ENCODE data around the gene SIRPA.
A peak's percentile ranks its signal among the peaks of the same experiment; 100 is the strongest.

The SIRPA gene

GRCh38 chr20:1932971-1933370 lies 37.8 kb downstream of the SIRPA start:
- no peak for TF ChIP-seq CTCF (IDR thresholded peaks at IDR 0.05; ENCODE audit: low read depth, low read length, missing control alignments)
- Histone ChIP-seq H3K27me3 (replicated peaks) (no peaks in the 10 kb centered on the region), H3K4me3 (ENCODE audit: low read depth, low read length) (no peak overlapping the region), H3K36me3 (replicated peaks) (no peaks in the 10 kb centered on the region), H3K27ac (no peak overlapping the region)
- in situ Hi-C loops (cut with HindIII; ENCODE audit: low pct_ligation_motif_present, low sequenced_read_pairs): no loop called here
- DNase-seq: no peak

- Histone ChIP-seq H3K4me3 (ENCODE audit: low read depth, low read length) (no peak overlapping the region), H3K27ac (no peak overlapping the region), H3K36me3 (replicated peaks) (no peaks in the 10 kb centered on the region), H3K27me3 (replicated peaks) (no peaks in the 10 kb centered on the region)
- DNase-seq: no peak
- in situ Hi-C loops (cut with HindIII; ENCODE audit: low pct_ligation_motif_present, low sequenced_read_pairs): no loop called here
- TF ChIP-seq CTCF (IDR thresholded peaks at IDR 0.05; ENCODE audit: low read depth, low read length, missing control alignments): no peak
Measured at GRCh38 chr20:1933465-1933870, 38.3 kb downstream of the SIRPA start.

GRCh38 chr20:1934156-1934555 lies 38.9 kb downstream of the SIRPA start:
- H3K36me3 ChIP-seq (replicated peaks): no peaks in the 10 kb centered on the region
- DNase-seq: no peak
- H3K27me3 ChIP-seq (replicated peaks): no peaks in the 10 kb centered on the region
- H3K27ac ChIP-seq: no peak overlapping the region
- H3K4me3 ChIP-seq (ENCODE audit: low read depth, low read length): no peak overlapping the region
- TF ChIP-seq CTCF (IDR thresholded peaks at IDR 0.05; ENCODE audit: low read depth, low read length, missing control alignments): no peak
- in situ Hi-C loops (cut with HindIII; ENCODE audit: low pct_ligation_motif_present, low sequenced_read_pairs): no loop called here

DNA sequence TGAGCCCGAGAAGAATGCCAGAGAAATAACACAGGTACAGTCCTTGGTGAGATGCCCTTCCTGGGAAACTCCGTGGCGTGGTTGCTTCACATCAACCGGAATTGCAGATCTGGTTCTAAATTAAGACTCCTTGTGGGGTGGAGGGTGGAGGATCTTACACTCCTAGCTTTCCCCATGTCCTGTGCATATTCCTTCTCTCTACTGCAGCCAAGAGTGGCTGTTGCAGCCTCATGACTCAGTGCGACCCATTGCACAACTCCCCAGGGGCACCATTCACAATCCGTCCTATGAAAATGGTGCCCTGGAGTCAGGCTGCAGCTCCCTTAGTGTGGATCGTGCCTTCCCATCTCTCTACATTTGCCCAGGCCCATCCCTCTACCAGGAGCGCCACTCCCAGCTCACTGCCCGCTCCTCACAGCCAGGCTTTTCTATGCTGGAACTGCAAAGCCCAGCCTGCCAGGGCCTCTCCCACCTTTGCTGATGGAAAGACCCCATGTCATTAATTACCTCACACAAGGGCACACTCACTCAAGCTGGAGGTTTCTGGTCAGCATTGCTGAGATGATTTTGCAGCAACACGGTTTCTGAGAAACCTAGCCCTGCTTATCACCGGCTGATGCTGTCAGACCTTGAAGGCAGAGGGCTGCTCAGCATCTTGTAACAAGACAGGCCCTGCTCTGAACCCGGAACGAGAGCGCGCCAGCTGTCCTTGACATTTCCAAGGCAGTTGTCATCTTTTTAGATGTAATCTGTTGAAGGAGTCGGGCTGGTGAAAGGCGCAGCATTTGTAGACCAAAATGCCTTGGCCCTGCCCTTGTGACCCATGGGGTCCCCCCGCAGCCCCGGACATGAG lies 39.7 kb downstream of the SIRPA start:
- no peak overlapping the region for H3K4me3 ChIP-seq (ENCODE audit: low read depth, low read length)
- no peak for TF ChIP-seq CTCF (IDR thresholded peaks at IDR 0.05; ENCODE audit: low read depth, low read length, missing control alignments)
- no peaks in the 10 kb centered on the region for H3K36me3 ChIP-seq (replicated peaks)
- DNase-seq: peak; percentile 66
- in situ Hi-C loops (cut with HindIII; ENCODE audit: low pct_ligation_motif_present, low sequenced_read_pairs): no loop called here
- no peak overlapping the region for H3K27ac ChIP-seq
- H3K27me3 ChIP-seq (replicated peaks): no peaks in the 10 kb centered on the region

GRCh38 chr20:1935696-1936366 lies 40.6 kb downstream of the SIRPA start:
- H3K27me3 ChIP-seq (replicated peaks): no peaks in the 10 kb centered on the region
- H3K4me3 ChIP-seq (ENCODE audit: low read depth, low read length): no peak overlapping the region
- in situ Hi-C loops (cut with HindIII; ENCODE audit: low pct_ligation_motif_present, low sequenced_read_pairs): no loop called here
- no peak overlapping the region for H3K27ac ChIP-seq
- no peak for TF ChIP-seq CTCF (IDR thresholded peaks at IDR 0.05; ENCODE audit: low read depth, low read length, missing control alignments)
- no peaks in the 10 kb centered on the region for H3K36me3 ChIP-seq (replicated peaks)
- no peak for DNase-seq

All from brain microvascular endothelial cell (primary cell).